Thyroid gland (tissue), 4 donors: Measurements from ENCODE around the gene GMCL2. TPM values are rescaled to one million over a fixed set of nuclear protein-coding genes. Genes with fewer than 3 reads are reported as not detected.
A peak's percentile ranks its signal among the peaks of the same experiment; 100 is the strongest.

Experiments used
- DNase-seq, 2 donors: peaks; one replicate each; pipeline ENCODE4 v3.0.0-alpha.2; 2019
- H3K27ac ChIP-seq, 3 donors: fragments of 200-600 bp; sonication (generic); 1 replicate in 2 of 3; 2 replicates in 1 of 3; pipeline ENCODE4 v1.5.1; 2016 to 2019; ENCODE audit warnings: mild to moderate bottlenecking in 1 of 3, moderate library complexity in 1 of 3
- H3K27me3 ChIP-seq: fragments of 200-600 bp; sonication (generic); one replicate; pipeline ENCODE4 v1.5.1; 2019
- H3K36me3 ChIP-seq, 2 donors: fragments of 200-600 bp; sonication (generic); one replicate each; pipeline ENCODE4 v1.5.1; 2016 to 2019
- H3K4me1 ChIP-seq, 2 donors: fragments of 200-600 bp; sonication (generic); one replicate each; pipeline ENCODE4 v1.5.1; 2017 to 2019
- H3K4me3 ChIP-seq, 3 donors: fragments of 200-600 bp; sonication (generic); replicated peaks in 1 of 3; 1 replicate in 2 of 3; 2 replicates in 1 of 3; pipeline ENCODE4 v1.5.1; 2016; ENCODE audit warnings: mild to moderate bottlenecking in 1 of 3
- H3K9me3 ChIP-seq: fragments of 200-600 bp; sonication (generic); one replicate; pipeline ENCODE4 v1.5.1; 2017
- POLR2A ChIP-seq, 2 donors: fragments of 450-650 bp; IDR thresholded peaks; one replicate each; pipeline ENCODE4 v1.6.1; 2017; ENCODE audit warnings: antibody characterized with exemption in 2 of 2, mild to moderate bottlenecking in 2 of 2, moderate library complexity in 1 of 2
- WGBS, 2 donors: methylation state at CpG; one replicate each; pipeline ENCODE4 v1.1.5; 2017; 5-methylcytosine and 5-hydroxymethylcytosine counted together
- intact Hi-C: fragments of 100-400 bp; cut with DNase I; formaldehyde crosslinking; loops from one replicate; pipeline ENCODE4 v1.15.1; 2023
- total RNA-seq, 4 donors: library from RNA; depleted of rRNA; stranded (reverse); fragments of >200 nt; gene quantifications; one replicate each; pipeline ENCODE4 v1.2.3, GENCODE V29; 2016
- TF ChIP-seq, protein P1 (sequence below), 6 experiments: fragments of 200-600 bp in 3 of 6; fragments of 450-650 bp in 3 of 6; sonication (generic) in 3 of 6; IDR thresholded peaks; one replicate each; pipeline ENCODE4 v1.5.1; 2016 to 2019; ENCODE audit warnings: antibody characterized with exemption in 6 of 6, mild to moderate bottlenecking in 2 of 6, inconsistent platforms in 1 of 6, moderate library complexity in 1 of 6

The GMCL2 gene
- total RNA-seq, 4 donors from 2014 or later, result not detected

DNA sequence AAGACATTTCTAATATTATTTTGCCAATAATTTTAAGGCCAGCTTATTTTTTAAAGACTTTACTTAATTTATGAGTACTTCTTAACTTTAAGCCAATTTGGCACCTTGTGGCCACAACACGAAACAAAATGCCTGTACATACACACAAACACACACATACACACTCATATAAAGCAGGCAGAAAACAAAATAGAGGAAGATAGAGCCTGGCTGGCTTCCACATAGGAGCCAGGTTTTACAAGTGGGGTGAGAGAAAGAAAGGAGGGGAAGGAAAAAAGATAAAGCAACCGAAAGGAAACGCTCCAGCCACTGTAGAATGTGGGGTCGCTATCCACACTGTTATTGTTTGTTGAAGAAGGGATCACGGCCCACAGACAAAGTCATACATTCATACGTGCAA lies 10.4 kb downstream of the GMCL2 start:
- TF ChIP-seq, protein P1, sequence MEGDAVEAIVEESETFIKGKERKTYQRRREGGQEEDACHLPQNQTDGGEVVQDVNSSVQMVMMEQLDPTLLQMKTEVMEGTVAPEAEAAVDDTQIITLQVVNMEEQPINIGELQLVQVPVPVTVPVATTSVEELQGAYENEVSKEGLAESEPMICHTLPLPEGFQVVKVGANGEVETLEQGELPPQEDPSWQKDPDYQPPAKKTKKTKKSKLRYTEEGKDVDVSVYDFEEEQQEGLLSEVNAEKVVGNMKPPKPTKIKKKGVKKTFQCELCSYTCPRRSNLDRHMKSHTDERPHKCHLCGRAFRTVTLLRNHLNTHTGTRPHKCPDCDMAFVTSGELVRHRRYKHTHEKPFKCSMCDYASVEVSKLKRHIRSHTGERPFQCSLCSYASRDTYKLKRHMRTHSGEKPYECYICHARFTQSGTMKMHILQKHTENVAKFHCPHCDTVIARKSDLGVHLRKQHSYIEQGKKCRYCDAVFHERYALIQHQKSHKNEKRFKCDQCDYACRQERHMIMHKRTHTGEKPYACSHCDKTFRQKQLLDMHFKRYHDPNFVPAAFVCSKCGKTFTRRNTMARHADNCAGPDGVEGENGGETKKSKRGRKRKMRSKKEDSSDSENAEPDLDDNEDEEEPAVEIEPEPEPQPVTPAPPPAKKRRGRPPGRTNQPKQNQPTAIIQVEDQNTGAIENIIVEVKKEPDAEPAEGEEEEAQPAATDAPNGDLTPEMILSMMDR (IDR thresholded peaks at IDR 0.05), result no peak
- no peak for TF ChIP-seq POLR2A (IDR thresholded peaks at IDR 0.05)
- no peaks in the 10 kb centered on the region for H3K36me3 ChIP-seq
- H3K27me3 ChIP-seq, result no peaks in the 10 kb centered on the region
- no peaks in the 10 kb centered on the region for H3K4me1 ChIP-seq
- WGBS, 2 donors, result 79 to 88% methylated on average over 6 of the region's 6 CpGs
- no peak for DNase-seq
- no peaks in the 10 kb centered on the region for H3K9me3 ChIP-seq
- no peak overlapping the region for H3K4me3 ChIP-seq
- H3K27ac ChIP-seq, result no peak overlapping the region
- intact Hi-C loops, result no loop called here

DNA sequence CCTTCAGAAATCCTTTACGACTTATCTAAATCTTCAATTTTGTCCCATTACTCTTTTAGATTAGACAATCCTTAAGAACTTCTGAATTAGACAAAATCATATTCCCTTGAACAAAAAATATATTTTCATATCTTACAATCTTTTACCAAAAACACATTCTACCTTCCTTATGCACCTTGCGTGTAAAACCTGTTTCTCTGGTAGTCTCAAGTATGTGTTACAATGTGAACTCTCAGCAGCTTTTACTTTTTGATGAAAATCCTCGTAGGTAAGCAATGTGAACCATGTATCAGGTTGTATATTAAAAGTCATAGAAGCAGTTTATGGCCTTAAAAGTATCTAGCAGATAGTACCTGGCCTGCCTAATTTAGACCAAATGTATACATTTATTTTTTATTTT lies 12.7 kb downstream of the GMCL2 start:
- WGBS, 2 donors, result 91 to 93% methylated on average over 3 of the region's 3 CpGs
- H3K36me3 ChIP-seq, result no peaks in the 10 kb centered on the region
- no peak for DNase-seq
- no peaks in the 10 kb centered on the region for H3K9me3 ChIP-seq
- no peak overlapping the region for H3K27ac ChIP-seq
- intact Hi-C loops, result no loop called here
- no peaks in the 10 kb centered on the region for H3K27me3 ChIP-seq
- H3K4me1 ChIP-seq, result no peaks in the 10 kb centered on the region
- TF ChIP-seq POLR2A (IDR thresholded peaks at IDR 0.05), result no peak
- TF ChIP-seq, protein P1 (IDR thresholded peaks at IDR 0.05), result no peak
- H3K4me3 ChIP-seq, result no peak overlapping the region

DNA sequence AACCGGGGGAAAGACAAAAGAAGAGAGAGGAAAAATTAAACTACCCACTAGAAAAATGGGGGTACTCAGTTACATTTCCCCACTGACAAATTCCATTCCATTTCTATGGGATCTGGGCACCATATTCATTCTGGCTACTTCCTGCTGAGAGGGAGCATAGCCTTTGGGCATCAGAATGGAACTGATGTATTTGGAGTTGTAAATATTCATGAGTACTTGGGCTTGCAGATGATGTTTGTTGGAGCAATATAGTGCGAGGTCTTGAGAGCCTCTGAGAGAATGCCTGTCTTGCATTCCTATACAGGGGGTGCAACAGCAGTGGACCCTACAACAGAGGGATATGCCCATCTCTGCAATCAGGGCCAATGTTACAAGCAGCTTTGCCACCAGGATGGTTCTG lies 16.7 kb downstream of the GMCL2 start:
- WGBS, 2 donors, result 71 to 77% methylated on average over 2 of the region's 2 CpGs
- TF ChIP-seq POLR2A (IDR thresholded peaks at IDR 0.05), result no peak
- TF ChIP-seq, protein P1 (IDR thresholded peaks at IDR 0.05), result no peak

DNA sequence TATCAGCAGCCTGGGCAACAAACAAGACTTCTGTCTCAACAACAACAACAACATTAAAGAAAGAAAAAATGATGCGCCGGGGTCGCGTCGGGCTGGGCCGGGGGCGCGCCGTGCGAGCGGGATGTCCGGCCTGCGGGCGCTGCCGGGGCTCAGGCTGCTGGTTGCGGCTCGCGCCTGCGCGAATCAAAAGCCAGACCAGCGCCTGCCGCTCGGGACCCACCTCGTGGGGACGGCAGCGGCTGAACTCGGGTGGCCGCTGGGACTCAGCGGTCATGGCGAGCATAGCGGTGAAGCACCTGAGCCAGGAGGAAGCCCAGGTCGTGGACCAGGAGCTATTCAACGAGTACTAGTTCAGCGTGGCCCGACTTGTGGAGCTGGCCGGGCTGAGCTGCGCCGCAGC lies 21.6 kb downstream of the GMCL2 start:
- no peaks in the 10 kb centered on the region for H3K27me3 ChIP-seq
- no peak for TF ChIP-seq POLR2A (IDR thresholded peaks at IDR 0.05)
- intact Hi-C loops, result loop anchor here (5.0 kb wide), 1 partner anchor 88 kb away; no protein-coding TSS in a partner anchor
- no peaks in the 10 kb centered on the region for H3K9me3 ChIP-seq
- H3K36me3 ChIP-seq, result no peaks in the 10 kb centered on the region
- 18 to 41% methylated on average over 22 to 35 of the region's 38 CpGs for WGBS, 2 donors
- no peak overlapping the region for H3K27ac ChIP-seq
- no peak for DNase-seq
- H3K4me3 ChIP-seq, result no peak overlapping the region
- H3K4me1 ChIP-seq, result peaks cover 0 to 8% of the 10 kb centered on the region in 2 donors

More for the DNA sequence above, 16.7 kb downstream of the GMCL2 start:
- Histone ChIP-seq H3K27ac (no peak overlapping the region), H3K36me3 (no peaks in the 10 kb centered on the region), H3K27me3 (no peaks in the 10 kb centered on the region), H3K4me3 (no peak overlapping the region), H3K4me1 (no peaks in the 10 kb centered on the region), H3K9me3 (no peaks in the 10 kb centered on the region)
- DNase-seq, result no peak
- intact Hi-C loops, result no loop called here

DNA sequence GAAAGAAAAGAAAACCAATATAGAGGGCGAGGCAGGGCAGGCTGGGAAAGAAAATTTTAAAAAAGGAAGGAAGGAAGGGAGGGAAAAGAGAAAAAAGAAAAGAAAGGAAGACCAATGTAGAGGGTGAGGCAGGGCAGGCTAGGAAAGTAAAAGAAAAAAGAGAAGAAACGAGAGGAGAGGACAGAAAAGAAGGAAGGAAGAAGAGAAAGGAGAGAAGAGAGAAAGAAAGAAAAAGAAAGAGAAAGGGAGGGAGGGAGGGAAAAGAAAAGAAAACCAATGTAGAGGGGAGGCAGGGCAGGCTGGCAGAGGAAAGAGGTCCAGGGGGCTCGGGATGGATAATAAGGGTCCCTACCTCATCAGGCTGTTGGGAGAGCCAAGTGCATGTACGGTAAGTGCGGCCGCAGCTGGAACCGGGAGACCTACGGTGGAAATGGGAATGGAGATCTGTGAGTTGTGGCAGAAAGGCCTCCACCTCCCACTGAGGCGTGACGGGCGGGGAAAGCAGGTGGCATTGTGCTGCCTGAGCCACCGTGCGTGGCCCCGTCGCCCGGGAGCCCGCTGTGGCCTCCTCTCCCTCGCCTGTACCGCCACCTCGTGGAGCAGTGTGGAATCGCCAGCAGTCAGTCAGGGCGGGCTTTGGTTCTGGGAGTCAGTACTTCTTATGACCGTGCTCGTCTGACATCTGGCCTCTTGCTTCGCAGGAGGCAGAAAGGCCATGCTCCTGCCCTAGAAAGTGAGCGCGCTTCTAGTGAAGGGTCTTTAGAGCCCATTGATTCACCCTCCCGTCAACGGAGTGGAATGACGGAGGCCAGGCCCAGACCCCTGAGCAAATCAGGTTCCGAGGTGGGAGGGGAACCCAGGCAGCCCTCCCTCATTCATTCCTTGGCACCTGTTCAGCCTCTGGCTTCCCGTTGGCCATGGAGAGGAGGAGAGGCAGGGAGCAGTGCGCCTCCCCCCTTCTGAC lies 23.1 kb downstream of the GMCL2 start:
- Histone ChIP-seq H3K4me3 (no peak overlapping the region), H3K27ac (no peak overlapping the region), H3K27me3 (no peaks in the 10 kb centered on the region), H3K36me3 (no peaks in the 10 kb centered on the region), H3K9me3 (no peaks in the 10 kb centered on the region), H3K4me1 (peaks cover 0 to 8% of the 10 kb centered on the region in 2 donors)
- intact Hi-C loops, result no loop called here
- no peak for TF ChIP-seq POLR2A (IDR thresholded peaks at IDR 0.05)
- TF ChIP-seq, protein P1 (IDR thresholded peaks at IDR 0.05), result peak; percentile 95 to 99 (median 98)
- WGBS, 2 donors, result 9 to 17% methylated on average over 11 to 33 of the region's 33 CpGs
- peak; percentile 94 to 97 for DNase-seq
